Measurements from ENCODE around the gene C8A. TPM values are rescaled to one million over a fixed set of nuclear protein-coding genes. Genes with fewer than 3 reads are reported as not detected.

C8A gene
- total RNA-seq, 1 experiment from 2014 or later: not detected

- H4K8ac ChIP-seq (replicated peaks; ENCODE audit: insufficient read length, low read depth, low read length): no peak overlapping the region
- H2AFZ ChIP-seq (ENCODE audit: low read length): no peak overlapping the region
- no peak overlapping the region for H3K4me3 Mint-ChIP-seq
- no peak overlapping the region for H3K23ac ChIP-seq (ENCODE audit: insufficient read length, low read depth, low read length)
- no peak overlapping the region for H4K91ac ChIP-seq (ENCODE audit: insufficient read length, low read depth, low read length)
- no peaks in the 10 kb centered on the region for H3K9me3 ChIP-seq (ENCODE audit: control insufficient read depth, low read depth, low read length)
- H2BK20ac ChIP-seq (ENCODE audit: low read depth, low read length, poor library complexity, severe bottlenecking): no peak overlapping the region
- no peak overlapping the region for H3K14ac ChIP-seq (ENCODE audit: insufficient read depth, low read length)
- H3K27ac Mint-ChIP-seq: no peak overlapping the region
- no peaks in the 10 kb centered on the region for H3K4me1 ChIP-seq (ENCODE audit: insufficient read depth, low read length)
- no peaks in the 10 kb centered on the region for H3K79me2 ChIP-seq (ENCODE audit: insufficient read depth, low read length)
- H2AK5ac ChIP-seq (ENCODE audit: insufficient read length, low read length): no peak overlapping the region
- H3K18ac ChIP-seq (ENCODE audit: insufficient read length, low read depth, low read length): no peak overlapping the region
- H3K36me3 Mint-ChIP-seq (ENCODE audit: insufficient read depth in 1 of 3, low read depth in 3 of 3): no peaks in the 10 kb centered on the region
- no peak overlapping the region for H2BK12ac ChIP-seq (ENCODE audit: insufficient read length, low read depth, low read length)
- no peaks in the 10 kb centered on the region for H3K79me1 ChIP-seq (ENCODE audit: insufficient read depth, low read depth, low read length, poor library complexity, severe bottlenecking)
- H4K5ac ChIP-seq (ENCODE audit: insufficient read length, low read depth, low read length): no peak overlapping the region
- no peak overlapping the region for H3K27ac ChIP-seq (ENCODE audit: insufficient read length, low read depth, low read length)
- H2BK15ac ChIP-seq (ENCODE audit: low read depth, low read length): no peak overlapping the region
- TF ChIP-seq, protein P1, sequence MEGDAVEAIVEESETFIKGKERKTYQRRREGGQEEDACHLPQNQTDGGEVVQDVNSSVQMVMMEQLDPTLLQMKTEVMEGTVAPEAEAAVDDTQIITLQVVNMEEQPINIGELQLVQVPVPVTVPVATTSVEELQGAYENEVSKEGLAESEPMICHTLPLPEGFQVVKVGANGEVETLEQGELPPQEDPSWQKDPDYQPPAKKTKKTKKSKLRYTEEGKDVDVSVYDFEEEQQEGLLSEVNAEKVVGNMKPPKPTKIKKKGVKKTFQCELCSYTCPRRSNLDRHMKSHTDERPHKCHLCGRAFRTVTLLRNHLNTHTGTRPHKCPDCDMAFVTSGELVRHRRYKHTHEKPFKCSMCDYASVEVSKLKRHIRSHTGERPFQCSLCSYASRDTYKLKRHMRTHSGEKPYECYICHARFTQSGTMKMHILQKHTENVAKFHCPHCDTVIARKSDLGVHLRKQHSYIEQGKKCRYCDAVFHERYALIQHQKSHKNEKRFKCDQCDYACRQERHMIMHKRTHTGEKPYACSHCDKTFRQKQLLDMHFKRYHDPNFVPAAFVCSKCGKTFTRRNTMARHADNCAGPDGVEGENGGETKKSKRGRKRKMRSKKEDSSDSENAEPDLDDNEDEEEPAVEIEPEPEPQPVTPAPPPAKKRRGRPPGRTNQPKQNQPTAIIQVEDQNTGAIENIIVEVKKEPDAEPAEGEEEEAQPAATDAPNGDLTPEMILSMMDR (conservative IDR thresholded peaks at IDR 0.05): no peak
- no peak overlapping the region for H3K56ac ChIP-seq (ENCODE audit: insufficient read length, low read depth, low read length)
- no peak overlapping the region for H2BK120ac ChIP-seq (ENCODE audit: low read depth, low read length, poor library complexity, severe bottlenecking)
- H3K27me3 Mint-ChIP-seq (ENCODE audit: low read depth): no peaks in the 10 kb centered on the region
- WGBS (ENCODE audit: extremely low coverage, insufficient read length, low lambda C conversion rate): no CpG with 5 or more reads among the region's 3 CpGs
- H3T11ph ChIP-seq (ENCODE audit: low read length): no peak overlapping the region
- no peak overlapping the region for H3K4me2 ChIP-seq (ENCODE audit: insufficient read depth, insufficient read length, low read length)
- H3K9ac ChIP-seq (ENCODE audit: extremely low read depth, insufficient read length, low read length): no peak overlapping the region
- no peak overlapping the region for H2BK5ac ChIP-seq (ENCODE audit: insufficient read length, low read length)
- no peaks in the 10 kb centered on the region for H3K23me2 ChIP-seq (ENCODE audit: insufficient read length, low read depth, low read length, poor library complexity, severe bottlenecking)
- H3K4ac ChIP-seq (ENCODE audit: low read depth, low read length): no peak overlapping the region
- H3K9me3 Mint-ChIP-seq: no peaks in the 10 kb centered on the region
- no peak for DNase-seq
- H3K27me3 ChIP-seq (ENCODE audit: insufficient read depth, low read length): no peaks in the 10 kb centered on the region; the same call in 1 of the 2 replicates
- H4K20me1 ChIP-seq (ENCODE audit: control insufficient read depth, insufficient read depth, insufficient read length): no peaks in the 10 kb centered on the region
- H3K4me1 Mint-ChIP-seq: peaks cover 21 to 25% of the 10 kb centered on the region in 2 experiments
These were observed 68.6 kb downstream of the C8A start for GRCh38 chr1:56923201-56923600.

All from H9 (cell line).